Body of pancreas (tissue), 4 donors: ENCODE results near the gene RNF212.

ENCODE experiments used
- CTCF ChIP-seq, 7 experiments: fragments of 450-650 bp in 4 of 7; fragments of 200-600 bp in 3 of 7; sonication (generic) in 3 of 7; IDR thresholded peaks; one replicate each; pipeline ENCODE4 v1.5.1; 2016 to 2019; ENCODE audit warnings: antibody characterized with exemption in 7 of 7
- POLR2A ChIP-seq, 3 donors: fragments of 450-650 bp; IDR thresholded peaks; one replicate each; pipeline ENCODE4 v1.6.1; 2016; ENCODE audit warnings: antibody characterized with exemption in 3 of 3, mild to moderate bottlenecking in 2 of 3

- TF ChIP-seq CTCF (IDR thresholded peaks at IDR 0.05) = no peak
- TF ChIP-seq POLR2A (IDR thresholded peaks at IDR 0.05) = no peak
Observed at GRCh38 chr4:1045193-1045594, 68.2 kb downstream of the RNF212 start.
